HL-60/S4 treated with retinoic acid at 250 ng/mL for 4 days and 3 days (cell line): ENCODE measurements around the gene CADPS.

ENCODE experiments used
- in situ Hi-C: fragments of 300-500 bp; cut with MboI; formaldehyde crosslinking; loops from 2 replicates; pipeline ENCODE4 v1.7.0; 2022; ENCODE audit warnings: low sequenced_read_pairs

CADPS gene

GRCh38 chr3:62757045-62757444 is 118.2 kb downstream of the CADPS start:
- in situ Hi-C loops: no loop called here

- in situ Hi-C loops: no loop called here
Measured at GRCh38 chr3:62755285-62755684, 119.9 kb downstream of the CADPS start.

GRCh38 chr3:62749657-62750056 is 125.6 kb downstream of the CADPS start:
- in situ Hi-C loops: no loop called here

GRCh38 chr3:62749130-62749529 is 126.1 kb downstream of the CADPS start:
- in situ Hi-C loops: no loop called here

- in situ Hi-C loops: no loop called here
Measured at GRCh38 chr3:62737449-62737848, 137.8 kb downstream of the CADPS start.

- in situ Hi-C loops: no loop called here
Measured at GRCh38 chr3:62735510-62735909, 139.7 kb downstream of the CADPS start.

- in situ Hi-C loops: no loop called here
Measured at GRCh38 chr3:62732183-62732904, 142.9 kb downstream of the CADPS start.

GRCh38 chr3:62727981-62728380 is 147.2 kb downstream of the CADPS start:
- in situ Hi-C loops: no loop called here

GRCh38 chr3:62727536-62727935 is 147.7 kb downstream of the CADPS start:
- in situ Hi-C loops: no loop called here

- in situ Hi-C loops: no loop called here
Measured at GRCh38 chr3:62724503-62724902, 150.7 kb downstream of the CADPS start.

GRCh38 chr3:62723914-62724217 is 151.3 kb downstream of the CADPS start:
- in situ Hi-C loops: no loop called here

GRCh38 chr3:62723166-62723913 is 151.9 kb downstream of the CADPS start:
- in situ Hi-C loops: no loop called here

GRCh38 chr3:62722344-62722743 is 152.9 kb downstream of the CADPS start:
- in situ Hi-C loops: no loop called here

GRCh38 chr3:62718515-62719320 is 156.5 kb downstream of the CADPS start:
- in situ Hi-C loops: no loop called here

GRCh38 chr3:62718011-62718410 is 157.2 kb downstream of the CADPS start:
- in situ Hi-C loops: no loop called here

GRCh38 chr3:62712746-62713145 is 162.5 kb downstream of the CADPS start:
- in situ Hi-C loops: no loop called here

- in situ Hi-C loops: no loop called here
Measured at GRCh38 chr3:62710751-62711150, 164.5 kb downstream of the CADPS start.

GRCh38 chr3:62708638-62709373 is 166.4 kb downstream of the CADPS start:
- in situ Hi-C loops: no loop called here

- in situ Hi-C loops: no loop called here
Measured at GRCh38 chr3:62705721-62706120, 169.5 kb downstream of the CADPS start.

GRCh38 chr3:62703451-62704167 is 171.6 kb downstream of the CADPS start:
- in situ Hi-C loops: no loop called here
